Suppressor macrophage (primary cell): ENCODE measurements around the gene TBCA.

Experiments used
- DNase-seq, 4 experiments: peaks; one replicate each; pipeline ENCODE4 v3.0.0-alpha.2; 2020 to 2022

TBCA gene

DNA sequence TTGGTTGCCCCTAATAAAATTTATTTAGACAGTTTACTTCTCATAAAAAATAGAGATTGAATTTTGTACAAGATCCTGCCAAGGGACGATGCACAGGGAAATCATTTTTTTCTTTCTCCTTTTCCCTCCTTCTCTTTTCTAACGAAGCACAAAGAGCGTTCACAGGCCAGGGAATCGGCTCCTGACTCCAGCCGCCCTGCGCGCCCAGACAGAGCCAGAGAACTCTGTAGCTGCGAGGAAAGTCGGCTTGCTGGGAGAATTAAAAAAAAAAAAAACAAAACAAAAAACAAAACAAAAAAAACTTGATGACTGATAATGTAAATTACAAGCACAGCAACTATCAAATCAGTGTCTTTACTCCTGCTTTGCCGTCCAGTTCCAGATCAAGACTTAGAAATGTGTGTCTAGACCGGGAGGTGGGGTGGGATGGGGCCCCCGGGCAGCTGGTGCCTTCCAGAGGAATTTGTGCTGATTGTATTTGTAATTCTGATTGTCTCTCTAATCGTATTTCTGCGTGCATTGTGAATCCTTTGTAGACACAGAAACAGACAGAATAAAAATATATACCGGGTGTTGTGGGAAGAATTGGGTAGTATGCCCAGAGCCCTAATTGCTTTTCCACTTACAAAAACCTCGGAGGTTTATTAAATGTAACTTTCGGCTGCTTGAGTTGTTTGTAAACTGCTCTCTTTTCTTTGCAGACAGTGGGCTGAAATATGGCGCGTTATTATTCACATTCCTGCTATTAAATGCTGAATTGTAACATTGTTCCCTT, 134.0 kb downstream of the TBCA start:
- DNase-seq: no peak

DNA sequence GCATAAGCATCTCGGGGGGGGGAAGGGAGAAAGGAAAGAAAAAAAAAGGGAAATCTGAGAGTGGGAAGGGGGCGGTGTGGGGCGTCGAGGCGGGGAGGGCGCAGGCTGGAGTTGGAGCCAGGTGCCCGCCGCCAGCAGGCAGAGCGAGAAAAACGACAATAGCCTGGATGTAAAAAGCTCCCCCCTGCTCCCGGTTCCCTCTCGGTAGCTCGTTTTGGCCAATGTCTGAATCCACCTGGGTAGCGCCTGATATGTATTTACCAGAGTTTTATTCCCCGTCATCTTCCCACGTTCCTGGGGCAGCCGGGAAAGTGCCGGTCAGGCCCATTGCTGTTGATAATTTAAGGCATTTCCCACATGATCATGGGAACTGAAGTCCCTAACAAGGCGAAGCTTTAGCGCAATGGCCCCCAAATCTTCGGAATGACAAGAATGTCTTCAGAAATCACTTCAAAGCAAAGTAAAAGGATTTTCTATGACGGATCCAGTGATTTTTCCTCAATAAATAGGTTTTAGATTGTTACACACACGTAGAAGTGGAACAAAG, 134.7 kb downstream of the TBCA start:
- no peak for DNase-seq
